Stimulated activated effector memory CD8-positive, alpha-beta T cell treated with anti-CD3 and anti-CD28 coated beads, Interleukin-12 subunit alpha, Interleukin-12 subunit beta, amount 100 ng/mL, for 72 hours (primary cell): Measurements from ENCODE around the gene C2CD4D.
"Not testable (repeated sequence)": the region's sequence is repeated elsewhere in the genome, so short reads cannot be mapped to it uniquely, and the experiment has no call there.

Experiments used
- ATAC-seq: fragments of 150-1000 bp; cut with Tn5 transposase; 2 replicates; pipeline ENCODE4 v1.10.0; 2021
- DNase-seq, 2 donors: peaks; one replicate each; pipeline ENCODE4 v3.0.0; 2021 to 2022; ENCODE audit warnings: low spot score in 2 of 2
- H3K27ac Mint-ChIP-seq: one replicate; pipeline ENCODE4 v1.8.0; 2022; ENCODE audit warnings: mild to moderate bottlenecking, mixed read lengths
- H3K36me3 Mint-ChIP-seq: one replicate; pipeline ENCODE4 v1.8.0; 2022; ENCODE audit warnings: mild to moderate bottlenecking, mixed read lengths
- H3K4me1 Mint-ChIP-seq: one replicate; pipeline ENCODE4 v1.8.0; 2022; ENCODE audit warnings: mixed read lengths
- H3K4me3 Mint-ChIP-seq: one replicate; pipeline ENCODE4 v1.8.0; 2022; ENCODE audit warnings: mild to moderate bottlenecking, mixed read lengths
- H3K9me3 Mint-ChIP-seq: one replicate; pipeline ENCODE4 v1.8.0; 2022; ENCODE audit warnings: mixed read lengths

The C2CD4D gene

GRCh38 chr1:151839457-151840403 is at the start of gene C2CD4D:
Gene C2CD4D (minus strand): TSS chr1:151839820. CDS start chr1:151838989, 831 bp downstream.
- peaks cover 70% of the 10 kb centered on the region for H3K36me3 Mint-ChIP-seq
- peak; percentile 66 to 89 for DNase-seq
- peak within 1 kb of the TSS; percentile 90 for H3K4me3 Mint-ChIP-seq
- H3K27ac Mint-ChIP-seq, result peak within 1 kb of the TSS; percentile 97
- peak; percentile 80 for ATAC-seq
- peaks cover 64% of the 10 kb centered on the region for H3K4me1 Mint-ChIP-seq
- H3K9me3 Mint-ChIP-seq, result no peaks in the 10 kb centered on the region

DNA sequence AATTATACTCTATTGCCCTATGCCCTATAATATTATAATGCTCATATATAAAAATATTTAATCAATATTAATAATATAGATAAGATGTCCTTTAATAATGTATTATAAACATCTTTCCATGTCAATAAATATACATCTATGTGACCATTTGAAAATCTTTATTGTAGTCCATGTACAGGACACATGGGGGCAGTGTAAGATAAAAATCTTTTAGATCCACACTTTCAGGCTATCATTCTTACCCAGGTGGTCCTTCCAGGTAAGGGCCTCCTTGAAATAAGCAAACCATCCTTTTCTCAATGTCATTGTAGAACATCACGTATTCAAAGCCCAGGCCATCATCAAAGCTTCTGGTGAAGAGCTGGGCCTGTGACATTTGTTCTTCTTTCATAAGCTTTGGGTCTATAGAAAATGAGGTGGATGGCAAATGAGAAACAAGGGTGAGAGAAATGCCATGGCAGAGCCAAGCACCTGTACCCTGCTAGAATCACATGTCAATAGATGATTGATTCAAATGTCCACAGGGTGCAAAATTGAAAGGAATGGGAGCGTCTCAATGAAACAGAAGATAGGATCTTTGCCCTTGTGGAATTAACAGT is 49.5 kb upstream of the C2CD4D start:
- Mint-ChIP-seq H3K9me3 (no peaks in the 10 kb centered on the region), H3K4me1 (peaks cover 18% of the 10 kb centered on the region), H3K4me3 (no peak overlapping the region), H3K27ac (no peak overlapping the region), H3K36me3 (peaks cover 75% of the 10 kb centered on the region)
- ATAC-seq, result no peak
- no peak for DNase-seq

DNA sequence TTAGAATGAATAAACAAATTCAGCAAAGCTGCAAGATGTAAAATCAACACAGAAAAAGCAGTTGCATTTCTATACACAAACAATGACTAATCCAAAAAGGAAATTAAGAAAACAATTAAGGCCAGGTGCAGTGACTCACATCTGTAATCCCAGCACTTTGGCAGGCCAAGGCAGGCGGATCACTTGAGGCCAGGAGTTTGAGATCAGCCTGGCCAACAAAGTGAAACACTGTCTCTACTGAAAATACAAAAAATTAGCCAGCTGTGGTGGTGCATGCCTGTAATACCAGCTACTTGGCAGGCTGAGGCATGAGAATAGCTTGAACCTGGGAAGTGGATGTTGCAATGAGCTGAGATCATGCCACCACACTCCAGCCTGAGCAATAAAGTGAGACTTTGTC is 47.4 kb upstream of the C2CD4D start:
- ATAC-seq (no peak), DNase-seq (no peak)
- H3K4me3 Mint-ChIP-seq, result no peak overlapping the region
- peaks cover 12% of the 10 kb centered on the region for H3K4me1 Mint-ChIP-seq
- H3K9me3 Mint-ChIP-seq, result no peaks in the 10 kb centered on the region
- peaks cover 55% of the 10 kb centered on the region for H3K36me3 Mint-ChIP-seq
- H3K27ac Mint-ChIP-seq, result no peak overlapping the region

DNA sequence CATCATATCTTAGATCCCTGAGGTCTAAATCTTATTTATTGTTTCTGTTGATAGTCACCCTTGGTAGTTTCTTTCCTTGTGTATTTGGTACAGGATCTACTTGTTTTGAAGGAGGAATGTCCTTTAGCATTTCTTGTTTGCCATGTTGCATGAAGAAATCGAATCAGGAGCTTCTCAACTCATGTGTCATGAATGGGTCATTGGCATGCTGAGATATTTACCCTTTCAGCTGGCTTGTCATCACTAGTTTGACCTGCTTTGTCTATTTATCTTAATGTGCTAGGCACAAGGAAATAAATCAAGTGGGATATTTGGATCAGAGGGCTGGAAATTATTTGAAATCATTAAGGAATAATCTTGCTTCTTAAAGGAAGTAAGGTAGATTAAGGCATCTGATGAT is 45.9 kb upstream of the C2CD4D start:
- no peak overlapping the region for H3K4me3 Mint-ChIP-seq
- no peak overlapping the region for H3K27ac Mint-ChIP-seq
- peaks cover 42% of the 10 kb centered on the region for H3K36me3 Mint-ChIP-seq
- ATAC-seq, result no peak
- H3K9me3 Mint-ChIP-seq, result no peaks in the 10 kb centered on the region
- peaks cover 5% of the 10 kb centered on the region for H3K4me1 Mint-ChIP-seq
- DNase-seq, result no peak

- DNase-seq, ATAC-seq, H3K27ac Mint-ChIP-seq, H3K4me1 Mint-ChIP-seq, H3K9me3 Mint-ChIP-seq, H3K4me3 Mint-ChIP-seq: not testable (repeated sequence)
- peaks cover 40% of the 10 kb centered on the region for H3K36me3 Mint-ChIP-seq
These were observed 45.3 kb upstream of the C2CD4D start for GRCh38 chr1:151884879-151885278.

GRCh38 chr1:151884445-151884844 is 44.8 kb upstream of the C2CD4D start:
- not testable (repeated sequence) for H3K27ac Mint-ChIP-seq, ATAC-seq, DNase-seq, H3K4me1 Mint-ChIP-seq, H3K4me3 Mint-ChIP-seq, H3K9me3 Mint-ChIP-seq
- peaks cover 40% of the 10 kb centered on the region for H3K36me3 Mint-ChIP-seq

GRCh38 chr1:151883898-151884297 is 44.3 kb upstream of the C2CD4D start:
- not testable (repeated sequence) for H3K9me3 Mint-ChIP-seq, H3K27ac Mint-ChIP-seq, DNase-seq, H3K4me3 Mint-ChIP-seq, H3K4me1 Mint-ChIP-seq, ATAC-seq
- peaks cover 36% of the 10 kb centered on the region for H3K36me3 Mint-ChIP-seq

DNA sequence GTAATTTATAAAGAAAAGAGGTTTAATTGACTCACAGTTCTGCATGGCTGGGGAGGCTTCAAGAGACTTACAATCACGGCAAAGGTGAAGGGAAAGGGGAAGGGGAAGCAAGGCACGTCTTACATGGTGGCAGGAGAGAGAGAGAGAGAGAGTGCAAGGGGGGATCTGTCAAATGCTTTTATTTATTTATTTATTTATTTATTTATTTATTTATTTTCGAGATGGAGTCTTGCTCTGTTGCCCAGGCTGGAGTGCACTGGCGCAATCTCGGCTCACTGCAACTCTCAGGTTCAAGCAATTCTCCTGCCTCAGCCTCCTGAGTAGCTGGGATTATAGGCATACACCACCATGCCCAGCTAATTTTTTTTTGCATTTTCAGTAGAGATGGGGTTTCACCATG is 43.3 kb upstream of the C2CD4D start:
- DNase-seq, H3K4me1 Mint-ChIP-seq, H3K9me3 Mint-ChIP-seq, H3K27ac Mint-ChIP-seq, H3K4me3 Mint-ChIP-seq, ATAC-seq: not testable (repeated sequence)
- peaks cover 32% of the 10 kb centered on the region for H3K36me3 Mint-ChIP-seq

DNA sequence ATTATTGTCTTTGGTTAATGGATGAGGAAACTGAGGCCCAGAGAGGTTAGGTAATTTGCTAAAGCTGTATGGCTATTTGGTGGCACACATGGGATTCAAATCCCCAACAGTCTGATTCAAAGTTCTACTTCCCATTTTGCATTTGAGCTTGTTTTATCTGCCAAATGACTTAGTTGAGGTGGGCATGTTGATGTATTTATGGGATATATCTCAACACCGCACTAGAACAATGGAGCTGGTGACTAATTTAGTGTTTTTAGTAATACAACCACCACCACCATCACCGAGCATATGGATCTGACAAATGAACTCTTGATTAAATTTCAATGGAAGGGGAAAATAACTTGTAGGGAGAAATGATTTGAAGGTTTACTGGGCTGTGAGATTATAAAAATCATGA is 42.8 kb upstream of the C2CD4D start:
- H3K9me3 Mint-ChIP-seq, result no peaks in the 10 kb centered on the region
- ATAC-seq (no peak), DNase-seq (no peak)
- peaks cover 5% of the 10 kb centered on the region for H3K4me1 Mint-ChIP-seq
- peaks cover 27% of the 10 kb centered on the region for H3K36me3 Mint-ChIP-seq
- H3K27ac Mint-ChIP-seq, result no peak overlapping the region
- no peak overlapping the region for H3K4me3 Mint-ChIP-seq

GRCh38 chr1:151881479-151881878 is 41.9 kb upstream of the C2CD4D start:
- H3K36me3 Mint-ChIP-seq, result peaks cover 17% of the 10 kb centered on the region
- no peak overlapping the region for H3K27ac Mint-ChIP-seq
- H3K4me3 Mint-ChIP-seq, result no peak overlapping the region

GRCh38 chr1:151875419-151876097 is 35.9 kb upstream of the C2CD4D start:
- no peak for DNase-seq
- peaks cover 21% of the 10 kb centered on the region for H3K36me3 Mint-ChIP-seq
- no peak overlapping the region for H3K4me3 Mint-ChIP-seq
- H3K27ac Mint-ChIP-seq, result no peak overlapping the region
- no peaks in the 10 kb centered on the region for H3K4me1 Mint-ChIP-seq
- H3K9me3 Mint-ChIP-seq, result no peaks in the 10 kb centered on the region
- ATAC-seq, result no peak

More at GRCh38 chr1:151881479-151881878, 41.9 kb upstream of the C2CD4D start:
- Mint-ChIP-seq H3K4me1 (peaks cover 5% of the 10 kb centered on the region), H3K9me3 (no peaks in the 10 kb centered on the region)
- DNase-seq (no peak), ATAC-seq (no peak)

DNA sequence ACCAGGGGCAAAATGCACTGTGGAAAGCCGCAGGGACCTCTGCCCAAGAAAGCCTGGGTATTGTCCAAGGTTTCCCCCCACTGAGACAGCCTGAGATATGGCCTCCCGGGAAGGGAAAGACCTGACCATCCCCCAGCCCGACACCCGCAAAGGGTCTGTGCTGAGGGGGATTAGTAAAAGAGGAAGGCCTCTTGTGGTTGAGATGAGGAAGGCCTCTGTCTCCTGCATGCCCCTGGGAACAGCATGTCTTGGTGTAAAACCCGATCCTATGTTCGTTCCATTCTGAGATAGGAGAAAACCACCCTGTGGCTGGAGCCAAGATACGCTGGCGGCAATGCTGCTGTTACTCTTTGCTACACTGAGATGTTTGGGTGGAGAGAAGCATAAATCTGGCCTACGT is 33.2 kb upstream of the C2CD4D start:
- not testable (repeated sequence) for DNase-seq, ATAC-seq, H3K4me3 Mint-ChIP-seq, H3K4me1 Mint-ChIP-seq, H3K9me3 Mint-ChIP-seq
- peak overlapping the region; percentile 6 for H3K27ac Mint-ChIP-seq
- H3K36me3 Mint-ChIP-seq, result peaks cover 15% of the 10 kb centered on the region

DNA sequence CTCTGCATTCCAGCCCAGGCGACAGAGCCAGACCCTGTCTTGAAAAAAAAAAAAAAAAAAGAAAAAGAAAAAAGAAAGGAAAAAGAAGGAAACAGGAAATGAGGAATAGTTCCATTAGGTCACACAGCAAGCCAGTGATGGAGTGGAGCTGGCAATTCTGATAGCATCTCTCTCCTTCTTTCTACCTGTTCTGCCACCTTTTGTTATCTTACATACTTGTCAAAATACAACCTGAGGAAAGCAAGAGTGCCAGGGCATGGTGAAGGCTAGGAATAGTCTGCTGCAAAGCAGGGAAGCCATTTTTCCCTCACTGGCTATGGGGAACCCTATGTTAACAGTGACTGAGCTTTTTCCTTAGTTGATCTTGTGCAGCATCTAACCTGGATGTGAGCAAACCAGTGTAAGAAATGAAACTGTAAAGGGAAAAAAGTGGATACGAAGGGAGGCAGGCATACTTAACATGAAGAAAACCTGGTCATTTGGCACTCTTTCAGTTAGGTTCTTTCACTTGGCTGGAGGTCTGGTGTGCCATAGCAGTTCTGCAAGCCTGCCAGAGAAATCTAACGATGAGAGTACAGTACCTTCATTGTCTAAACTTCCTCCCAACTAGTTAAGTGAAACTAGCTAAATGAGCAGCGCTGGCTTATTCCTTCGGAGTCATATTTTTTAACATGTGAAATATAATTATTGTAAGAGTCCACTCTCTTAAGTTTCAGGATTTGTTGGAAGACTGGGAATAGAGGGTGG is 31.8 kb upstream of the C2CD4D start:
- Mint-ChIP-seq H3K9me3 (no peaks in the 10 kb centered on the region), H3K4me1 (peaks cover 13% of the 10 kb centered on the region)
- no peak for ATAC-seq

GRCh38 chr1:151868486-151868885 is 28.9 kb upstream of the C2CD4D start:
- Mint-ChIP-seq H3K4me1 (peaks cover 19% of the 10 kb centered on the region), H3K27ac (peak overlapping the region; percentile 88), H3K9me3 (no peaks in the 10 kb centered on the region), H3K36me3 (no peaks in the 10 kb centered on the region), H3K4me3 (no peak overlapping the region)
- DNase-seq (no peak), ATAC-seq (no peak)

More for the DNA sequence above, 31.8 kb upstream of the C2CD4D start:
- no peak overlapping the region for H3K27ac Mint-ChIP-seq
- no peak for DNase-seq
- no peak overlapping the region for H3K4me3 Mint-ChIP-seq
- peaks cover 15% of the 10 kb centered on the region for H3K36me3 Mint-ChIP-seq
